IMR-90 (cell line): Measurements from ENCODE around the gene SDC3. TPM values are rescaled to one million over a fixed set of nuclear protein-coding genes. Genes with fewer than 3 reads are reported as not detected.
"Not testable (repeated sequence)": the region's sequence is repeated elsewhere in the genome, so short reads cannot be mapped to it uniquely, and the experiment has no call there.

Experiments used
- ATAC-seq: fragments of 200-7000 bp; cut with Tn5 transposase; 2 replicates; pipeline ENCODE4 v1.9.1; 2020; ENCODE audit warnings: low read depth, mild to moderate bottlenecking, moderate library complexity
- BruUV-seq: library from RNA; stranded (reverse); fragments of 400-500 nt; replicated peaks from 2 replicates; lab custom pipeline; 2021; lab: Mats Ljungman, UMichigan
- CTCF ChIA-PET: fragments of 300-600 bp; formaldehyde crosslinking; extraction: SDS; loops from one replicate; lab custom pipeline; 2021; ENCODE audit warnings: antibody characterized with exemption; lab: Yijun Ruan, JAX
- POLR2A ChIA-PET: fragments of 300-600 bp; sonication (Branson Sonifier 250); formaldehyde crosslinking; loops from one replicate; lab custom pipeline; 2022; ENCODE audit warnings: antibody characterized with exemption; ENCODE audit not compliant: unreplicated experiment; lab: Charles Lee
- DNase-seq: peaks from one replicate; pipeline ENCODE4 v3.0.0; 2013
- H2AFZ ChIP-seq: replicated peaks from 2 replicates; pipeline ENCODE3; 2013; ENCODE audit warnings: low read length, mild to moderate bottlenecking; ENCODE audit not compliant: poor library complexity
- H2AK5ac ChIP-seq: 2 replicates; pipeline ENCODE4 v1.6.1; 2013; ENCODE audit warnings: low read depth, low read length, inconsistent platforms
- H2AK9ac ChIP-seq: replicated peaks from 2 replicates; pipeline ENCODE3; 2013; ENCODE audit warnings: mild to moderate bottlenecking, low read depth, low read length, moderate library complexity; ENCODE audit not compliant: poor library complexity
- H2BK120ac ChIP-seq: 2 replicates; pipeline ENCODE4 v1.6.1; 2013; ENCODE audit warnings: low read depth, low read length, inconsistent platforms
- H2BK15ac ChIP-seq: 3 replicates; pipeline ENCODE4 v1.6.1; 2013; ENCODE audit warnings: low read depth, low read length, inconsistent platforms
- H2BK20ac ChIP-seq: 2 replicates; pipeline ENCODE4 v1.6.1; 2013; ENCODE audit warnings: low read depth, mild to moderate bottlenecking, inconsistent platforms, low read length, moderate library complexity
- H2BK5ac ChIP-seq: 2 replicates; pipeline ENCODE4 v1.6.1; 2013; ENCODE audit warnings: mild to moderate bottlenecking, low read depth, low read length, inconsistent platforms; ENCODE audit not compliant: poor library complexity, severe bottlenecking
- H3K14ac ChIP-seq: replicated peaks from 2 replicates; pipeline ENCODE4 v1.6.1; 2013; ENCODE audit warnings: low read depth, low read length, inconsistent platforms
- H3K18ac ChIP-seq: 2 replicates; pipeline ENCODE4 v1.6.1; 2013; ENCODE audit warnings: low read depth, low read length, control low read depth
- H3K23ac ChIP-seq: 2 replicates; pipeline ENCODE4 v1.6.1; 2013; ENCODE audit warnings: low read depth, low read length, inconsistent platforms
- H3K27ac ChIP-seq: 2 replicates; pipeline ENCODE4 v1.5.1; 2013; ENCODE audit warnings: mild to moderate bottlenecking, control low read depth, low read length; ENCODE audit not compliant: insufficient read depth
- H3K27me3 ChIP-seq: 2 replicates; pipeline ENCODE4 v1.6.1; 2013; ENCODE audit warnings: low read length; ENCODE audit not compliant: control insufficient read depth, insufficient read depth
- H3K36me3 ChIP-seq: 2 replicates; pipeline ENCODE4 v1.6.1; 2013; ENCODE audit warnings: low read length, mixed read lengths; ENCODE audit not compliant: control insufficient read depth, insufficient read depth
- H3K4ac ChIP-seq: 2 replicates; pipeline ENCODE4 v1.6.1; 2013; ENCODE audit warnings: low read depth, low read length, inconsistent platforms
- H3K4me1 ChIP-seq: 2 replicates; pipeline ENCODE4 v1.6.1; 2013; ENCODE audit warnings: low read length, mixed read lengths; ENCODE audit not compliant: control insufficient read depth, insufficient read depth
- H3K4me2 ChIP-seq: 2 replicates; pipeline ENCODE4 v1.6.1; 2013; ENCODE audit warnings: low read depth, mild to moderate bottlenecking, control low read depth, low read length, moderate library complexity
- H3K4me3 ChIP-seq: 2 replicates; pipeline ENCODE4 v1.5.1; 2013; ENCODE audit warnings: low read depth, mild to moderate bottlenecking, control low read depth, low read length, moderate library complexity; ENCODE audit not compliant: insufficient read depth
- H3K56ac ChIP-seq: 2 replicates; pipeline ENCODE4 v1.6.1; 2013; ENCODE audit warnings: low read length, inconsistent platforms; ENCODE audit not compliant: insufficient read depth; ENCODE audit errors: extremely low read depth
- H3K79me1 ChIP-seq, 2 experiments: 2 replicates each; pipeline ENCODE4 v1.6.1; 2013; ENCODE audit warnings: low read length in 2 of 2, inconsistent platforms in 1 of 2, low read depth in 1 of 2
- H3K9ac ChIP-seq: 2 replicates; pipeline ENCODE4 v1.6.1; 2013; ENCODE audit warnings: low read depth, low read length, control low read depth
- H3K9me1 ChIP-seq: 2 replicates; pipeline ENCODE4 v1.6.1; 2013; ENCODE audit warnings: low read length, inconsistent platforms; ENCODE audit not compliant: insufficient read depth
- H3K9me3 ChIP-seq: 2 replicates; pipeline ENCODE4 v1.6.1; 2013; ENCODE audit warnings: low read length; ENCODE audit not compliant: control insufficient read depth, insufficient read depth
- H4K20me1 ChIP-seq: 2 replicates; pipeline ENCODE4 v1.6.1; 2013; ENCODE audit warnings: low read length, inconsistent platforms; ENCODE audit not compliant: insufficient read depth
- H4K5ac ChIP-seq: 2 replicates; pipeline ENCODE4 v1.6.1; 2013; ENCODE audit warnings: mild to moderate bottlenecking, low read depth, low read length, control low read depth
- H4K8ac ChIP-seq, 2 experiments: 2 replicates each; pipeline ENCODE4 v1.6.1; 2013; ENCODE audit warnings: low read depth in 2 of 2, low read length in 2 of 2, control low read depth in 1 of 2, inconsistent platforms in 1 of 2
- H4K91ac ChIP-seq: 2 replicates; pipeline ENCODE4 v1.6.1; 2013; ENCODE audit warnings: low read depth, low read length, inconsistent platforms; ENCODE audit not compliant: insufficient read depth
- WGBS, 2 experiments: methylation state at CpG; one replicate each; pipeline versions ENCODE4 v1.1.5 to v1.1.7; 2013; ENCODE audit warnings: missing lambda C conversion rate in 2 of 2; ENCODE audit not compliant: insufficient read length in 1 of 2; ENCODE audit errors: extremely low coverage in 2 of 2; 5-methylcytosine and 5-hydroxymethylcytosine counted together
- dilution Hi-C: fragments of 300-500 bp; cut with HindIII; formaldehyde crosslinking; loops from one replicate; pipeline ENCODE4 v1.14.3; 2018; ENCODE audit warnings: low sequenced_read_pairs; ENCODE audit not compliant: unreplicated experiment
- in situ Hi-C: fragments of 300-500 bp; cut with MboI; formaldehyde crosslinking; loops from 3 replicates; pipeline ENCODE4 v1.14.3; 2019; ENCODE audit warnings: low sequenced_read_pairs, inconsistent platforms, mixed read lengths
- intact Hi-C: fragments of 100-400 bp; cut with micrococcal nuclease; formaldehyde crosslinking; loops from 2 replicates; pipeline ENCODE4 v1.10.0; 2022
- polyA plus RNA-seq, 3 experiments: library from polyadenylated mRNA; depleted of rRNA; stranded (reverse); fragments of >200 nt; gene quantifications; 2 replicates each; pipeline ENCODE4 v1.2.3, GENCODE V29; 2012; ENCODE audit warnings: low replicate concordance in 1 of 3
- total RNA-seq: library from RNA; depleted of rRNA; stranded (reverse); fragments of >200 nt; gene quantifications from 2 replicates; pipeline ENCODE4 v1.2.3, GENCODE V29; 2012

Gene SDC3
- total and polyA plus RNA-seq, 2 of the 4 experiments (the other 2 are of a cell fraction) = 13.1 to 71.5 TPM

GRCh38 chr1:30935758-30936157 lies 27.2 kb upstream of the SDC3 start:
- H2BK120ac ChIP-seq, H2AK5ac ChIP-seq, H4K8ac ChIP-seq, H3K4me1 ChIP-seq, H3K9ac ChIP-seq, H3K23ac ChIP-seq, H3K4ac ChIP-seq, H3K27ac ChIP-seq, H2AFZ ChIP-seq, DNase-seq, H3K4me2 ChIP-seq, intact Hi-C loops, CTCF ChIA-PET, H2AK9ac ChIP-seq, H3K18ac ChIP-seq, H3K4me3 ChIP-seq, H3K27me3 ChIP-seq, ATAC-seq, H4K91ac ChIP-seq, in situ Hi-C loops, POLR2A ChIA-PET, dilution Hi-C loops, H3K14ac ChIP-seq, BruUV-seq, H3K9me3 ChIP-seq, H4K5ac ChIP-seq, H2BK20ac ChIP-seq, H2BK5ac ChIP-seq, H3K56ac ChIP-seq, H2BK15ac ChIP-seq: not testable (repeated sequence)
- no CpG with 5 or more reads among the region's 4 CpGs for WGBS, 2 experiments
- H4K20me1 ChIP-seq = peaks cover 28% of the 10 kb centered on the region
- peaks cover 29% of the 10 kb centered on the region for H3K9me1 ChIP-seq
- H3K36me3 ChIP-seq = peaks cover 50% of the 10 kb centered on the region
- peaks cover 16 to 43% of the 10 kb centered on the region in 2 experiments for H3K79me1 ChIP-seq
